ENCODE results near the gene PHB1.
A peak's percentile ranks its signal among the peaks of the same experiment; 100 is the strongest.

Gene PHB1

DNA sequence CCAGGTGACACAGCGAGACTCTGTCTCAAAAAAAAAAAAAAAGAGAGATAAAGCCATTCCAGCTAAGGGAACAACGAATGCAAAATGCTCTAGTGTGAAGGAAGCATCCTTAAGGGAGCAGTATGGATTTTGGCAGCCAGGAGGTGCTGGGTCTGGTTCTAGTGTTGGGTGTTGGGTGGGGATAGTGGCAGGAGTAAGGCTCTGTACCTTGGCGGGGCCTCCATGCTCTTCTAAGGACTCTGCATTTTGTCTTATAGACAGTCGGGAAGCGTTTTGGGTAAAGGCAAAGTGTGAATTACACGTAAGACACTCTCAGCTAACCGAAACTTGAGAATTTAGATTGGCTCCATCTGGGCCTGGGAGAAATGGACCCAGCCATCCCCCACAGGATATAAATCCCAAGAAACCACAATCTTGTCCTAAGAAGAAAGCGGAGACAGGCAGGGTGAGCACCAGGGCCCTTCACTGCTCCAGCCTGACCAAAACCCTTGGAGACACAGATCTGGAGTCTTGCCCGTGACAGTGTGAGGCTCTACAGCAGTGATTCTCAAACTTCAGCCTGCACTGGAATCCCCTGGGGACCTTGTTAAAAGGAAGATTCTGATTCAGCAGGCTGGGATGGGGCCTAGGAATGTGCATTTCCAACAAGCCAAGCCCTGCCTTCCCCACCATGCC is 33.1 kb upstream of the PHB1 start:
- Histone ChIP-seq H3K36me3 (ENCODE audit: insufficient read depth, low read length) (no peaks in the 10 kb centered on the region), H3K4me1 (ENCODE audit: insufficient read depth, low read length) (peaks cover 13% of the 10 kb centered on the region), H3K9ac (ENCODE audit: low read depth, low read length) (no peak overlapping the region), H3K9me3 (ENCODE audit: control insufficient read depth, insufficient read depth, low read length) (no peaks in the 10 kb centered on the region)

DNA sequence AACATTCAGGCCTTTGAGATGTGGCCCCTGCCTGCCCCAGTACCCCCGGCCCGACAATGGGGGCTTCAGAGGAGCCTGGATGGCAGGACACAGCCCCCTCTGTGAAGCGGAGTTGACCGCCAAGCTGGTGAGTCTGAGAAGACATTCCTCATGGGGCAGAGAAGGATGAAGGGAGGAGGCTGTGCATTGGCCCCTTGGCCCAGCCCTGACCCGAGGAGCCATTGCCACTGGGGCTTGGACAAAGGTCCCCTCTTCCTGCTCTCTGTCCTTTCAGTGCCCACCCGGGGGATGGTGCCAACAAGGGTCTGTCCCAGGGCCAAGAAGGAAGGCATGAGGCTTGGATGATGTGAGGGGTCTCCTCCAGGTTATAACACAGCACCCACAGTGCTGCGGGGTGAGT is 30.9 kb upstream of the PHB1 start:
- Histone ChIP-seq H3K36me3 (ENCODE audit: insufficient read depth, low read length) (no peaks in the 10 kb centered on the region), H3K9me3 (ENCODE audit: control insufficient read depth, insufficient read depth, low read length) (no peaks in the 10 kb centered on the region), H3K4me1 (ENCODE audit: insufficient read depth, low read length) (peaks cover 5% of the 10 kb centered on the region; the same call in 1 of the 2 replicates), H3K9ac (ENCODE audit: low read depth, low read length) (no peak overlapping the region)

DNA sequence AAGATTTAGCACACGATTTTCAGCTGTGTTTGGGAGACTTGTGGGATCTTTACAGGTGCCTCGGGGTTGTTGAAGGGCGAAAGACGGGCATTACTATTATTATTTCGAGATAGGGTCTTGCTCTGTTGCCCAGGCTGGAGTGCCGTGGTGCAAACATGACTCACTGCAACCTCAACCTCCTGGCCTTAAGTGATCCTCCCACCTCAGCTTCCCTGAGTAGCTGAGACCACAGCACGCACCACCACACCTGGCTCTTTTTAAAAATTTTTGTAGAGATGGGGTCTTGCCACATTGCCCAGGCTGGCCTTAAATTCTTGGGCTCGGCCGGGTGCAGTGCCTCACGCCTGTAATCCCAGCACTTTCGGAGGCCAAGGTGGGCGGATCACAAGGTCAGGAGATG is 29.7 kb upstream of the PHB1 start:
- Histone ChIP-seq H3K36me3 (ENCODE audit: insufficient read depth, low read length) (no peaks in the 10 kb centered on the region), H3K4me1 (ENCODE audit: insufficient read depth, low read length) (peaks cover 15% of the 10 kb centered on the region), H3K9ac (ENCODE audit: low read depth, low read length) (no peak overlapping the region), H3K9me3 (ENCODE audit: control insufficient read depth, insufficient read depth, low read length) (no peaks in the 10 kb centered on the region)

DNA sequence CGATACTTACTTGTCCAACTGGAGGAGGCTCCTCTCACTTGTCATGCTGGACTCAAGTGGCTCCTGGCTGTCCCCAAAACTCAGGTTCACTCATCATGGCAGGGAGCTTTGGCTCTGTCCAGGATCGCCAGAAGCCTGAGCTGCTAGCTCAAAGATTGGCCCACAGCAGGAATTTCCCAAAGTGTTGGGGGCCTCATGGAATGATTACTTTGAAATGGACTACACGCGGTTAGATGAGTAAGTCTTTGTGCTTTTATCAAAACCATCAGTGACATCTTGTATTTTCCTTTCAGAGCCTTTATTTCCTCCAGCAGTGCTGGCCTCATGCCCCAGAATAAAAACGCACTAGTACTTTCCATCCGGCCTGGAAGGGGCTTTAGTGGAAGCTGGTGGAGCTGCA is 29.2 kb upstream of the PHB1 start:
- no peaks in the 10 kb centered on the region for H3K9me3 ChIP-seq (ENCODE audit: control insufficient read depth, insufficient read depth, low read length)
- no peaks in the 10 kb centered on the region for H3K36me3 ChIP-seq (ENCODE audit: insufficient read depth, low read length)
- H3K4me1 ChIP-seq (ENCODE audit: insufficient read depth, low read length), result peaks cover 19% of the 10 kb centered on the region
- no peak overlapping the region for H3K9ac ChIP-seq (ENCODE audit: low read depth, low read length)

DNA sequence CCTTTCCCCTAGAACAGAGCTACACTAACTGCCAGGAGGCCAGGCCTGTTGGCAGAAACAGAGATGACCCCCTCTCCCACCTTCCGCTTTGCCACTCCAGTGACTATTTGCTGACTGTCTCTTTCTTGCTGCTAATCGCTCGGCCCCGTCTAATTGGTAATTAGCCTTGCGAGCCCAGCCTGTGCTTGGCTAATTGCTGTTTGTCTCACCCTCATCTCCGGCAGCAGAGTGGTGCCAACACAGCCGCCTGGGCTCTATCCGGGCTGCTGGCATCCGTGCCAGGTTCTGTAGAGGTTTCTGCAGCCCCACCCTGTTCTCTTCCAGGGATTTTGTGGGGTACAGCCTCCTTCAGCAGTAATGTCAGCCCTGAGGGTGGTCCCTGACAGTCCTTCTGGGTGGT is 27.4 kb upstream of the PHB1 start:
- Histone ChIP-seq H3K9ac (ENCODE audit: low read depth, low read length) (no peak overlapping the region), H3K9me3 (ENCODE audit: control insufficient read depth, insufficient read depth, low read length) (no peaks in the 10 kb centered on the region), H3K36me3 (ENCODE audit: insufficient read depth, low read length) (no peaks in the 10 kb centered on the region), H3K4me1 (ENCODE audit: insufficient read depth, low read length) (peaks cover 24% of the 10 kb centered on the region)

DNA sequence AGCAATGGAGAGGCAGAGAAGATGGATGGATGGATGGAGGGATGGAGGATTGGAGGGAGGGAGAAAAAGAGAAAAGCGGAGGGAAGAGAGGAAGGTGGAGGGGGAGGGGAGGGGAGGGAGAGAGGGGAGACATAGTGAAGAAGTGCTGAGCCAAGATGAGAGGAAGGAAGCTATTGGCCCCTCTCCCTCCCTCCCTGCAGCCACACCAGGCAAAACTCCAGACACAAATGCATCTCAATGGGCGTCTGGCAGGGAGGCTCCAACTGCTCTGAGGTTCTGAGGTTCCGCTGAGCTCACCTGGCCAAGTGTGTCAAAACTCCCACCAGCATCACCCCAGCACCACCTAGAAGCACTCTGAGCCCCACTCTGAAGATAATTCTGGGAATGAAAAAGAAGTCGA is 26.9 kb upstream of the PHB1 start:
- H3K36me3 ChIP-seq (ENCODE audit: insufficient read depth, low read length), result no peaks in the 10 kb centered on the region
- no peak overlapping the region for H3K9ac ChIP-seq (ENCODE audit: low read depth, low read length)
- no peaks in the 10 kb centered on the region for H3K9me3 ChIP-seq (ENCODE audit: control insufficient read depth, insufficient read depth, low read length)
- peaks cover 24% of the 10 kb centered on the region for H3K4me1 ChIP-seq (ENCODE audit: insufficient read depth, low read length)

DNA sequence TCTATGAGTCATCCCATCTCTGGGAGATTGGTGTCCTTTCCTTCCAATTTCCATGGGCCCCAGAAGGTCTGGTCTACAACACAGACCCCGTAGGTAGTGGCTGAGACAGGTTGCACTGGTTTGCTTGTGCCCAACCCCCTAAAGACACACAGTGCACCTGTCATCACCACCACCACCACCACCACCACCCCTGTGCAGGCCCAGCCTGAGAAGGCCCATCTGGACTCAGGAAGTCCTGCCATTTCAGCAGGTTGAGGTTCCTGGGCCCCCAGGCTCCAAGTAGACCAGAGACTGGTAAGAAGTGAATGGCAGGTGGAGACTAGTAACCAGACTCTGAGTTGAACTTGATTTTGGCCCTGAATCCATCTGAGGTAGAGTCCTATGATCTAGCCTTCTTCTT is 25.9 kb upstream of the PHB1 start:
- H3K9me3 ChIP-seq (ENCODE audit: control insufficient read depth, insufficient read depth, low read length), result no peaks in the 10 kb centered on the region
- peaks cover 28% of the 10 kb centered on the region for H3K4me1 ChIP-seq (ENCODE audit: insufficient read depth, low read length)
- no peaks in the 10 kb centered on the region for H3K36me3 ChIP-seq (ENCODE audit: insufficient read depth, low read length)
- H3K9ac ChIP-seq (ENCODE audit: low read depth, low read length), result no peak overlapping the region

DNA sequence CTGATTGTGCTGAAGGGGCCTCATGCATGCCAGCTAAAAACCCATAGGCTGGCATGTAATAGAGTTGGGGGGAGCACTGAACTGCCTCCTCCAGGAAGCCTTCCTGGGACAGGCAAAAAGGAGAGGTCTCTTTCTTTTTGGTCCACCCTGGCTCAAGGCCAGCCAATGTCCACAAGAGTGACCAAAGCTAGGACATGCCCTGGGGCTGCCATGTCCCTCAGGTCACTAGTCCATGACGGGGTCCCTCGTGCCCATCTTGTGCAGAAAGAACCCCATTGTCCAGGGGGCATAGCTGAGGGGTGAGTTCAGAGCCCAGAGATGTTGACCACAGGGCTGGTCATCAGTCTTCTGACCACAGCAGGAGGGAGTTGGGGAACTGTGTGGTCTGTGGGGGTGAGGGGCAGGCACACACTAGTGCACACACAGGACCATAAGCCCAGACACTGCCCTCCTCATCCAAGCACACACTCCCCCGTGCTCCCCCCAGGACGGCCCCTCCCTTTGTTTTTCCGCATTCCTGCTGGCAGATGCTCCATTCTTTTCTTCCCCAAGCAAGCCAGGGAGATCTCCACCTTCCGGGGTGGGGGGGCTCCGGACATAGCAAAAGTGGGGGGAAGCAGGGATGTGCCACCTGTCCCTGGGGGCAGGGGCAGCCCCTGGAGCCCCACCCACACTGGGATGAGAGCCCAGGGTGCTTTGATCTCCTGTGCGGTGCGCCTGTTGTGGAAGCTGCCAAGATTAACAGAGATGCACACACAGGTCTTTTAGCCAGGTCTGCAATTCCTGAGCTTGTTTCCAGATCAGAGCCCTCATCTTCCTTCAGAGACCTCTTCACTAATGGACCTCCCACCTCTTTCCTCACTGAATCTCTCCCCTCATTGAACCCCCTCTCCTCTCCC is 25.2 kb upstream of the PHB1 start:
- no peak overlapping the region for H3K9ac ChIP-seq (ENCODE audit: low read depth, low read length)
- no peaks in the 10 kb centered on the region for H3K36me3 ChIP-seq (ENCODE audit: insufficient read depth, low read length)
- H3K9me3 ChIP-seq (ENCODE audit: control insufficient read depth, insufficient read depth, low read length), result no peaks in the 10 kb centered on the region
- H3K4me1 ChIP-seq (ENCODE audit: insufficient read depth, low read length), result peaks cover 32% of the 10 kb centered on the region

DNA sequence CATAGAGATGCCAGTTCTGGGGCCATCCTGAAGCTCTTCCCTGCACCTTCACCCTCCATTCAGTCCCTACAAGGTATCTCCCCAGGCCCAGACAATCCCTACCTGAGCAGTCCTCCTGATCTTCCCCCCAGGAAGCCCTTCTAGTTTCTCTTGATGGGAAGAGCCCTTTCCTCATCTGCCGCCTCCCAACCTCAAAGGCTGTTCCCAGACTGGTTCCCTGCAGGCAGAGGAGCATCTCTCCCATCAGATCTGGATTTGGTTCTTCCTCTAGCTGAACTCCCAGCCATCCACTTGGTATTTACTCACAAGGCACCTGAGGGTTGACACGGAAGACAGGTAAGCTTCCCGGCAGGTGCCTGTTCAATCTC is 24.6 kb upstream of the PHB1 start:
- peak overlapping the region; percentile 51; the same call in 1 of the 2 replicates for H3K9ac ChIP-seq (ENCODE audit: low read depth, low read length)
- H3K36me3 ChIP-seq (ENCODE audit: insufficient read depth, low read length), result no peaks in the 10 kb centered on the region
- peaks cover 32% of the 10 kb centered on the region for H3K4me1 ChIP-seq (ENCODE audit: insufficient read depth, low read length)

DNA sequence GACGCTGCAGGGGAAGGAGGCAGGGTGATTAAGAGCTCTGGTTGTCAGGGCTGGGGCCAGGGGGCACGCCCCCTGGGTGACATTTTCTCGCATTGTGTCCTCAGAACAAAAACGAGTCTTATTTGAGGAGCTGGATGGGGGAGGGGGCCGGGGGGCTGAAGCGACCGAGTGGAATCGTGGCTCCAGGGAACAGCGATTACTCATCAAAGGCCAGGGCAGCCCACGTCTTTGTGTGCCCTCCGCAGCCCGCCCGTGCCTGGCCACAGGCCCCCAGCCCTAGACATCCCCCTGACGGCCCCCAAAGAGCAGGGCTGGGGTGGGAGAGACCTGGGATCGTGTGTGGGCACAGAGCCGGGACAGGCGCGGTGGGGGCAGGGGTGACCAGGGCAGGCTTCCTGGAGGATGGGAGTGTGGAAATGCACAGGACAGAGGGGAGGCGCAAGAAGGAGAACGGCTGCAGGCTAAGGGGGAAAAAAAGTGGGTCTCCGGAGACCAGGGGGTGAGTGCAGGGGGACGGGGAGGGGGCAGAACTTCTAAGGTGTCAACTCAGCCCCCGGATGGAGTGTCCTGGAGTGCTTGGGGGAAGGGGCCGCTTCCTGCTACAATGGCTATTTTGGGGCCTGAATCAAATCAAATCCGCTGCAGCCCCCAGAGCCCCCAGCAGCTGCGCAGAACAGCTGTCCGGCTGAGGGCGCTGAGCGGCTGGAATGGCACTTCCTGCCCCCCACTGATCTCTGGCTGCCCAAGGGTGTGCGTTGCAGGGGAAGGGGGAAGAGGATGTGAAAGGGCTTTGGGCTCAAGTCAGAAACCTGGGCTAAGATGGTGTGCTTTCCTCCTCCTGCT is 24.0 kb upstream of the PHB1 start:
- H3K9ac ChIP-seq (ENCODE audit: low read depth, low read length), result peak overlapping the region; percentile 51
- no peaks in the 10 kb centered on the region for H3K9me3 ChIP-seq (ENCODE audit: control insufficient read depth, insufficient read depth, low read length)
- peaks cover 32% of the 10 kb centered on the region for H3K4me1 ChIP-seq (ENCODE audit: insufficient read depth, low read length)
- H3K36me3 ChIP-seq (ENCODE audit: insufficient read depth, low read length), result no peaks in the 10 kb centered on the region

More for the DNA sequence above, 24.6 kb upstream of the PHB1 start:
- H3K9me3 ChIP-seq (ENCODE audit: control insufficient read depth, insufficient read depth, low read length), result no peaks in the 10 kb centered on the region

DNA sequence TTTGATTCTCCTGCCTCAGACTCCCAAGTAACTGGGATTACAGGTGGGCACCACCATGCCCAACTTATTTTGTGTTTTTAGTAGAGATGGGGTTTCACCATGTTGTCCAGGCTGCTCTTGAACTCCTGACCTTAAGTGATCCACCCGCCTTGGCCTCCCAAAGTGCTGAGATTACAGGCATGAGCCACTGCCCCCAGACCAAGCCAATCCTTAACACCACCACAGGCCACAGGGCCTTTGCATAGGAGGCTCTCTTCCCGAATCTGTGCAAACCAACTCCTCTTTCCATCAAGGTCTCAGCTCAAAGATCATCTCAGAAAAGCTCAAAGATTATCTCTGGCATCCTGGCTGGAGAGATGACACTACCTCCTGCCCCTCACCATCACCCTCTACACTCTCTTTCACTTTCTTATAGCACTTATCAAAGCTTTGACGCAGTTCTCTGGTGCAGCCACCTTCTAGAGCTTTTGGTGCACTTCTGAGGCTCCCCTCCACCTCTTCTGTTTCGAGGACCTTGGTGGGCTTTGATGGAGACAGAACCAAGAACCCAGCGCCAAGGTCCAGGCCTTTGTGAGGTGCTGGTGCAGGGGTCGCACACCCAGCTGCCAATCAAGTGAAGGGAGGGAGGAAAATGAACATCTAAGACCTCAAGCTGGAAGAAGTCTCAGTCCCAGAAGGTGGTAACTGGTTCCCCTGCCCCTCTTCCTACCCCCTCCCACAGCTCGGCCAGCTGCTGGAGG is 23.2 kb upstream of the PHB1 start:
- H3K4me1 ChIP-seq (ENCODE audit: insufficient read depth, low read length), result peaks cover 32% of the 10 kb centered on the region
- peak overlapping the region; percentile 51 for H3K9ac ChIP-seq (ENCODE audit: low read depth, low read length)
- H3K9me3 ChIP-seq (ENCODE audit: control insufficient read depth, insufficient read depth, low read length), result no peaks in the 10 kb centered on the region
- no peaks in the 10 kb centered on the region for H3K36me3 ChIP-seq (ENCODE audit: insufficient read depth, low read length)

DNA sequence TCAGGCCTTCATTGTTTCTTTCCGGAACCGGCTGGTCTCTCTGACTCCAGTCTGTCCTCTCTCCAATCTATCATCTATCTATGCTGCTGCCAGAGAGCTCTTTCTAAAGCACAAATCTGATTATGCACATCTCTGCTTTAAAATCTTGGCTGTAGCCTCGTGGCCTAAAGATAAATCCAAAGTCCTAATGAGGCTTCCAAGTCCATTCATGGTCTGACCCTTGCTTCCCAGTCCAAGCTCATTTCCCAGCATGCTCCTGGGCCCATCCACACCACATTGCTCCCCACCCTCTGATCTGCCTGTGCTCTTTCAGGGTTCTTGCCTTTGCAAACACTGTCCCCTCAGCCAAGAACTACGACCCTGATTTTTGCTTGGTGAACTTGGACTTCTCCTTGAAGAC is 21.5 kb upstream of the PHB1 start:
- H3K9me3 ChIP-seq (ENCODE audit: control insufficient read depth, insufficient read depth, low read length), result no peaks in the 10 kb centered on the region
- no peaks in the 10 kb centered on the region for H3K36me3 ChIP-seq (ENCODE audit: insufficient read depth, low read length)
- H3K4me1 ChIP-seq (ENCODE audit: insufficient read depth, low read length), result peaks cover 32% of the 10 kb centered on the region
- no peak overlapping the region for H3K9ac ChIP-seq (ENCODE audit: low read depth, low read length)

DNA sequence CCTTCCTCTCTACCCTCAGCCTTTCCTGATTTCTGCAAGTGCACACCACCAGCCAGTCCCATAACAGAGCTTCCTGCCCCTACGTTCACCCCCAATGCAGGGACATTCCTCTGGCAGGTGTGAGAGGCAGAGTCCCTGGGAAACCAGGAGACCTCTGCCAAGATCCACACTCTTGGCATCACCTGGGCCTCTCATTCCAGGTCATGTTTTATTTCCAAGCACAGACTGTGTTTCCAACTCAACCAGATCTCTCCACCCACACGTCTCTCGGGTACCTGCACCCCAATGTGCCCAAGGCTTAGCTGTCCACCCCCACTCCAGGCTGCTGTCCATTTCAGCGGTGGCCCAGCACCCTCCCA is 21.0 kb upstream of the PHB1 start:
- Histone ChIP-seq H3K9me3 (ENCODE audit: control insufficient read depth, insufficient read depth, low read length) (no peaks in the 10 kb centered on the region), H3K4me1 (ENCODE audit: insufficient read depth, low read length) (peaks cover 30% of the 10 kb centered on the region)

More for the DNA sequence above, 21.0 kb upstream of the PHB1 start:
- Histone ChIP-seq H3K9ac (ENCODE audit: low read depth, low read length) (no peak overlapping the region), H3K36me3 (ENCODE audit: insufficient read depth, low read length) (no peaks in the 10 kb centered on the region)

Data from ES-I3 (cell line).